ENCODE measurements around the gene CFDP1.

GRCh38 chr16:75466760-75467159 is 33.5 kb upstream of the CFDP1 start:
- TF ChIP-seq CTCF (conservative IDR thresholded peaks at IDR 0.05) (no peak), EZH2 (IDR thresholded peaks at IDR 0.05; ENCODE audit: low read depth) (no peak)

Data from PC-9 (cell line).